Coronary artery (tissue), 2 donors: ENCODE data around the gene STARD9.

Source experiments
- DNase-seq: peaks from one replicate; pipeline ENCODE4 v3.0.0-alpha.2; 2017; ENCODE audit warnings: low spot score
- H3K27ac ChIP-seq, 2 donors: fragments of 200-600 bp; sonication (generic); one replicate each; pipeline ENCODE4 v1.5.1; 2016 to 2019
- H3K4me3 ChIP-seq: fragments of 200-600 bp; sonication (generic); 2 replicates; pipeline ENCODE4 v1.5.1; 2016; ENCODE audit warnings: mild to moderate bottlenecking, moderate library complexity
- TF ChIP-seq, protein P1 (sequence below): fragments of 200-600 bp; sonication (generic); IDR thresholded peaks from one replicate; pipeline ENCODE4 v1.5.1; 2019; ENCODE audit warnings: antibody characterized with exemption

The STARD9 gene

DNA sequence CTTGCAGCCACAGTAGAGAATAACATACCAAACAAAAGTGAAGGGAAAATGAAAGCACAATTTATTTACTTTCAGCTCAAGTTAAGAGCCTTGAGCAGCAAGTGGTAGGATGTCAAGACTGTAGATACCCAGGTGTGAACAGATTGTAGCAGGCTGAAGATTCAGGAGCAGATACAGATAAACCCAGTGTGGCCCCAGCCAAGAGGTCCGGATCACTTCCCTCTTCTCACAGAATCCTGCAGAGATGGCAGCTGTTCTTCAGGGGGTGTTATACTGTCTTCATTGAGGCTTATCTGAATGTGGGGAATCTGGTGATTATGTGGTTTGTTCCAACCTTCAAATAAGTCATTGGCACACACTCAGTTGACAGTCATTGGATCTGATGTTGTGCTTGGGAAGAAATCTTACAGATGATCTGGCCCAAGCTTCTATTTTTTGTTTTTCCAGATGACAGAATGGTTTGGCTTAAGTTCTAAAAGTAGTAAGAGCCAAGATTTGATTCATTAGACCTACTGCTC, 2.2 kb downstream of the STARD9 start:
- TF ChIP-seq, protein P1, sequence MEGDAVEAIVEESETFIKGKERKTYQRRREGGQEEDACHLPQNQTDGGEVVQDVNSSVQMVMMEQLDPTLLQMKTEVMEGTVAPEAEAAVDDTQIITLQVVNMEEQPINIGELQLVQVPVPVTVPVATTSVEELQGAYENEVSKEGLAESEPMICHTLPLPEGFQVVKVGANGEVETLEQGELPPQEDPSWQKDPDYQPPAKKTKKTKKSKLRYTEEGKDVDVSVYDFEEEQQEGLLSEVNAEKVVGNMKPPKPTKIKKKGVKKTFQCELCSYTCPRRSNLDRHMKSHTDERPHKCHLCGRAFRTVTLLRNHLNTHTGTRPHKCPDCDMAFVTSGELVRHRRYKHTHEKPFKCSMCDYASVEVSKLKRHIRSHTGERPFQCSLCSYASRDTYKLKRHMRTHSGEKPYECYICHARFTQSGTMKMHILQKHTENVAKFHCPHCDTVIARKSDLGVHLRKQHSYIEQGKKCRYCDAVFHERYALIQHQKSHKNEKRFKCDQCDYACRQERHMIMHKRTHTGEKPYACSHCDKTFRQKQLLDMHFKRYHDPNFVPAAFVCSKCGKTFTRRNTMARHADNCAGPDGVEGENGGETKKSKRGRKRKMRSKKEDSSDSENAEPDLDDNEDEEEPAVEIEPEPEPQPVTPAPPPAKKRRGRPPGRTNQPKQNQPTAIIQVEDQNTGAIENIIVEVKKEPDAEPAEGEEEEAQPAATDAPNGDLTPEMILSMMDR = no peak
- DNase-seq = no peak
- Histone ChIP-seq H3K27ac (peak overlapping the region; percentile 32 to 73), H3K4me3 (peak overlapping the region; percentile 84)

DNA sequence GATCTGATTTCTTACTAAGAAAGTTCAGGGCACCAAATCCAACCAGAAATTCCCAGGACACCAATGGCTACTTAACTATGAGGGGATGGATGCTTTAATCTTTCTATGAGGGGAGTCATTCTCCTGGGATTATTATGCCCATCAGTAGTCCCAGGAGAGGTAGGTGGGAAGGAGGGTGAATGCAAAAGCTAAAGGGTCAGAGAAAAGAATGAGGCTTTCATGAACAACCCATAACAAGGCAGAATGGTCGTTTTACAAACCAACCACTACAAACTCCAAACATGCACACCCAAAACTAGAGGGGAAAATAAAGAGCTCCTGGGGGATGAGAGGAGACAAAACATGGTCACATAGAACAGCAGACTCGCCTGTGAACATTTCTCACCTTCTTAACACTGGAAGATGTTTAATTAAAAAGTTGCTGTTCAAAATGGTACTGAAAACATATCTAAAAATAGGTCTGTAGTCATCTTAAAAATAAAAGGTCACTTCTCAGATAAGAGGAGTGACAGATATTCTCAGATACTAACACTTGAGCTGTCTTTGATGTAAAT, 3.7 kb downstream of the STARD9 start:
- TF ChIP-seq, protein P1 = no peak
- no peak for DNase-seq
- Histone ChIP-seq H3K27ac (peak overlapping the region in 1 of 2 donors; percentile 9), H3K4me3 (no peak overlapping the region)

DNA sequence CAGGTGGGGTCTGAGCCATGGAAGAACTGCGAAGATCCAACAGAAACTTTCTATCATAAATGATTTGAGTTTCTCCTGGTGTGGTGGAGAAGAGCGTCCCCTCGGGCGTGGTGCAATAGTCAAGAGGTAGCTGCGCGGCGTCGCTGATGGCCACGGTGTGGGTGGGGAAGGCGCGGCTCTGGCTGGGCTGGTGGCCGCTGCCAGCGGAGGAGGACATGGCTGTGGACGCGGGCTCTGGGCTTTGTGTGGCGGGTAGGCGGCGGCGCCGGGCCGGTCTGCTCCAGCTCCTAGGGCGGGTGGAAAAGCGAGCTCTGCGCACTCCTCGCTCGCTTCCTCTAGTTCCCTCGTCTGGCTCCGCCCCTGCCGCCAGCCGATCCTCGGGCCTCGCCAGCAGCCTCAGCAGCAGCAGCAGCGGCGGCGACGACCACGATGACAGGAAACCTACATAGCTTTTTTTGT, 5.9 kb downstream of the STARD9 start:
- TF ChIP-seq, protein P1 = no peak
- Histone ChIP-seq H3K27ac (peak overlapping the region; percentile 58 to 86), H3K4me3 (peak overlapping the region; percentile 69)
- peak; percentile 84 for DNase-seq

DNA sequence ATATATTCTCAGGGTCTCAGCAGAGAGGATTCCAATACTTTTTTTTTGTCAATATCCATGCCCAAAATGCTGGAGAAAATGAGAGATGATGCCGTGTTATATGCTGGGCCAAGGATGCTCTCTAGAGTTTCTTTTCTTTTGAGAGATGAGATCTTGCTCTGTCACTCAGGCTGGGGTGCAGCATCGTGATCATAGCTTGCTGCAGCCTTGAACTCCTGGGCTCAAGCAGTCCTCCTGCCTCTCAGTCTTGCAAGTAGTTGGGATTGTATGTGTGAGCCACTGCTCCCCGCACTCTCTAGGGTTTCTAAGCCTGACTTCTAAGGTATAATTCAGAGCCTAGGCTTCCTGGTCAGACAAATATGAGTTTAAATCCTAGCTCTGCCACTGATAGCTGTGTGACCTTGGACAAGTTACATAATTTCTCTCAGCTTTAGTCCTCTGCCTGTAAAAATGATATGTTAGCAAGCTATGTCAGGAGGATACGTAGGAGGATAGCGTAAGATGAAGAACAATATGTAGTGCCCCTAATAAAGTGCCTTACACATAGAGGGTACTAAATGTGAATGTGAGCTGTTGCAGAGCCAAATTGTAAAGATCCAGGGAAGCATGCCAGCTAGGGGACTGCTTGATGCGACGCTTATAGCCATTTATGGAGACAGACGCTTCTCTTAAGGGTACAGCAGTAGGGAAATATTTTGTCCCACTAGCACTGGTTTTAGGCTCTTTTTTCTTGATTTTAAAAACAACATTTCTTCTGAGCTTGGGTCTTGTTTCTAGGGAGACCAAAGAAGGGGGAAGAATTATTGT, 7.4 kb downstream of the STARD9 start:
- TF ChIP-seq, protein P1 = no peak
- Histone ChIP-seq H3K4me3 (peak overlapping the region; percentile 48), H3K27ac (peak overlapping the region; percentile 43 to 86)
- DNase-seq = no peak

DNA sequence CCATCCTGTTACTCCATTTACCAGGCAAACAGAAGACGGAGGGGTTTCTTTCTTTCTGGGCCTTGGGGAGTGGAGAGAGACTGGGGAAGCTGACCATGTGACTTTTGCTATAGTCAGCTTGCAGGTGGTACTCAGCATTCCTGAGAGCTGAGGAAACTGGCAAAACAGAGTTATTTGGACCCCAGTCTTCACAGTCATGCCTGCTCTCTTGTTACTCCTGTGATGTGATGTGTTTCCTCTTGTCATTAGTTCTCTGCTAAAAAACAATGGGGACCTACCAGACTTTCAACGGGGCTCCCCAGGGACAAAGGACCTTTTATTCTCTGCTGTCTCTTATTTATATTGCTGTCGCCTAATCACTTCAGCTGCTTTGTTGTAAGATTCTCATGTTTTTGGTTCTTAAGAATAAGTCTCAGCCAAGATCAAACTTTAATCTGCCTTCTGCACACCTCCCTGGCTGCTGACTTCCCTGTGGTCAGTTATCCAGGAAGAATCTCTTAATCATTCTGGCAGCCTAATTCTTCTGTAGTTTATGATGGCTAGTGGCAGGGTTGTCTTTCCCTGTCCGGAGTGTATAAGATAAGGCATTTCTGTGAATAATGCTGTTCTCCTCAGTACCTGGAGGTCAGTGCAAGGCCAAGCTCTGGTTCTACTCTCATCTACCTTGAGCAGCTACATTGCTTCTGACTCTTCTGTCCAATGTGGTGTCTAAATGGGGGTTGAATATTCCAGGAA, 8.8 kb downstream of the STARD9 start:
- Histone ChIP-seq H3K4me3 (peak overlapping the region; percentile 48), H3K27ac (peak overlapping the region; percentile 43 to 86)
- no peak for DNase-seq
- TF ChIP-seq, protein P1 = no peak

DNA sequence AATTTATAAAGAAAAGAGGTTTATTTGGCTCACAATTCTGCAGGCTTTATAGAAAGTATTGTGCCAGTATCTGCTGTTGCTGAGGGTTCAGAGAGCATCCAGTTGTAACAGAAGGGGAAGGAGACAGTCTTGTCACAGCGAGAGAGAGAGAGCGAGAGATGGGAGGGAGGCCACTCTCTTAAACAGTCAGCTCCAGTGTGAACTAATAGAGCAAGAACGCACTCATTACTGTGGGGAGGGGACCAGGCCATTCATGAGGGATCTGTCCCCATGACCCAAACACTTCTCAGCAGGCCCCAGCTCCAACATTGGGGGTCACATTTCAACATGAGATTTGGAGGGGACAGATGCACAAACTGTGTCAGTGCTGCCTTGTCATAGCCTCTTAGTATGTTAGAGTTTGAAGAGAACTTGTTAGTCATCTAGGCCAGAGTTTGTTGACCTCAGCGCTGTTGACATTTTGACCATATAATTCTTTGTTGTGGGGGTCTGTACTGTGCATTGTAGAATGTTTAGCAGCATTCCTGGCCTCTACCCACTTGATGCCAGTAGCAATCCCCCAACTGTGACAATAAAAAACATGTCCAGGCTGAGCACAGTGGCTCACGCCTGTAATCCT, 15.3 kb downstream of the STARD9 start:
- TF ChIP-seq, protein P1 = no peak
- DNase-seq = no peak
- H3K27ac ChIP-seq = peak overlapping the region in 1 of 2 donors; percentile 63
- H3K4me3 ChIP-seq = no peak overlapping the region
